H1 (cell line): ENCODE data around the gene CCNI2. TPM values are rescaled to one million over a fixed set of nuclear protein-coding genes. Genes with fewer than 3 reads are reported as not detected.
A peak's percentile ranks its signal among the peaks of the same experiment; 100 is the strongest.

ENCODE experiments used
- CTCF ChIA-PET: fragments of 300-600 bp; sonication (Branson Sonifier 250); formaldehyde crosslinking; loops from one replicate; lab custom pipeline; 2021; ENCODE audit not compliant: partially characterized antibody; lab: Charles Lee
- POLR2A ChIA-PET: fragments of 300-600 bp; sonication (Branson Sonifier 250); formaldehyde crosslinking; loops from one replicate; lab custom pipeline; 2021; ENCODE audit warnings: inconsistent platforms; ENCODE audit not compliant: partially characterized antibody; lab: Charles Lee
- DNase-seq, 2 experiments: peaks; one replicate each; pipeline versions ENCODE4 v3.0.0 to v3.0.0-alpha.2; 2010 to 2022; ENCODE audit warnings: low spot score in 2 of 2, low read depth in 1 of 2, mixed read lengths in 1 of 2
- FAIRE-seq: peaks from 2 replicates; lab custom pipeline; 2011; peaks lifted over from hg19 to GRCh38; lab: Jason Lieb, UNC
- H2AFZ ChIP-seq: 2 replicates; pipeline ENCODE4 v1.8.1; 2012; ENCODE audit warnings: low read length, inconsistent platforms
- H2AK5ac ChIP-seq: 2 replicates; pipeline ENCODE4 v1.6.1; 2013; ENCODE audit warnings: low read depth, low read length
- H2BK120ac ChIP-seq: replicated peaks from 2 replicates; pipeline ENCODE3; 2013; ENCODE audit warnings: low read depth, low read length, inconsistent platforms
- H2BK12ac ChIP-seq: 2 replicates; pipeline ENCODE4 v1.6.1; 2013; ENCODE audit warnings: low read depth, low read length
- H2BK15ac ChIP-seq: 2 replicates; pipeline ENCODE4 v1.6.1; 2013; ENCODE audit warnings: low read length
- H2BK20ac ChIP-seq: 2 replicates; pipeline ENCODE4 v1.6.1; 2013; ENCODE audit warnings: low read length
- H2BK5ac ChIP-seq: 2 replicates; pipeline ENCODE4 v1.6.1; 2013; ENCODE audit warnings: low read depth, low read length
- H3K14ac ChIP-seq: 2 replicates; pipeline ENCODE4 v1.6.1; 2013; ENCODE audit warnings: inconsistent platforms; ENCODE audit not compliant: insufficient read length
- H3K18ac ChIP-seq: 2 replicates; pipeline ENCODE4 v1.6.1; 2013; ENCODE audit warnings: low read length; ENCODE audit errors: extremely low read depth
- H3K23ac ChIP-seq: 2 replicates; pipeline ENCODE4 v1.6.1; 2013; ENCODE audit warnings: inconsistent platforms; ENCODE audit not compliant: insufficient read length
- H3K23me2 ChIP-seq: 2 replicates; pipeline ENCODE4 v1.6.1; 2013; ENCODE audit warnings: low read depth, low read length
- H3K27ac ChIP-seq: 2 replicates; pipeline ENCODE4 v1.6.1; 2011; ENCODE audit warnings: low read depth, low read length, inconsistent platforms
- H3K27me3 ChIP-seq, 4 experiments: replicated peaks in 1 of 4; 1 replicate in 1 of 4; 2 replicates in 3 of 4; pipeline versions ENCODE4 v1.6.1 to v1.8.1; 2011 to 2013; ENCODE audit warnings: low read length in 3 of 4, mild to moderate bottlenecking in 3 of 4, inconsistent platforms in 2 of 4, mixed read lengths in 2 of 4, moderate library complexity in 1 of 4; ENCODE audit not compliant: control insufficient read depth in 3 of 4, insufficient read depth in 3 of 4; ENCODE audit errors: extremely low read depth in 1 of 4
- H3K36me3 ChIP-seq, 4 experiments: 2 replicates each; pipeline versions ENCODE4 v1.6.1 to v1.8.1; 2011 to 2013; ENCODE audit warnings: mild to moderate bottlenecking in 4 of 4, low read length in 3 of 4, moderate library complexity in 2 of 4, control low read depth in 1 of 4, inconsistent platforms in 1 of 4; ENCODE audit not compliant: insufficient read depth in 4 of 4, control insufficient read depth in 2 of 4
- H3K4ac ChIP-seq: replicated peaks from 2 replicates; pipeline ENCODE3; 2013; ENCODE audit warnings: low read length, low read depth, mixed read lengths, inconsistent platforms; ENCODE audit not compliant: insufficient read length
- H3K4me1 ChIP-seq, 4 experiments: replicated peaks in 1 of 4; 1 replicate in 1 of 4; 2 replicates in 3 of 4; pipeline versions ENCODE4 v1.6.1 to v1.8.1; 2011 to 2013; ENCODE audit warnings: low read length in 3 of 4, inconsistent platforms in 2 of 4, mixed read lengths in 1 of 4; ENCODE audit not compliant: insufficient read depth in 4 of 4, control insufficient read depth in 3 of 4
- H3K4me2 ChIP-seq, 2 experiments: 2 replicates each; pipeline versions ENCODE4 v1.6.1 to v1.8.1; 2011 to 2013; ENCODE audit warnings: low read depth in 2 of 2, low read length in 2 of 2, control low read depth in 1 of 2, inconsistent platforms in 1 of 2, mild to moderate bottlenecking in 1 of 2; ENCODE audit not compliant: insufficient read depth in 1 of 2
- H3K4me3 ChIP-seq, 4 experiments: fragments of 200-600, 300-600 bp in 1 of 4; sonication (generic), shearing (Covaris generic), sonication (Bioruptor Twin) in 1 of 4; 2 replicates each; pipeline versions ENCODE4 v1.5.1 to v1.8.1; 2011 to 2016; ENCODE audit warnings: low read length in 4 of 4, low read depth in 3 of 4, control low read depth in 2 of 4, inconsistent platforms in 2 of 4, mild to moderate bottlenecking in 2 of 4, mixed read lengths in 1 of 4, moderate library complexity in 1 of 4; ENCODE audit not compliant: insufficient read depth in 2 of 4; ENCODE audit errors: extremely low read depth in 1 of 4
- H3K56ac ChIP-seq: replicated peaks from 2 replicates; pipeline ENCODE3; 2013; ENCODE audit warnings: low read depth, mild to moderate bottlenecking, mixed read lengths, low read length, inconsistent platforms; ENCODE audit not compliant: insufficient read length
- H3K79me1 ChIP-seq: 2 replicates; pipeline ENCODE4 v1.6.1; 2013; ENCODE audit warnings: low read depth, low read length, control low read depth
- H3K79me2 ChIP-seq, 2 experiments: 2 replicates each; pipeline versions ENCODE4 v1.6.1 to v1.8.1; 2012 to 2013; ENCODE audit warnings: low read length in 2 of 2, mild to moderate bottlenecking in 2 of 2, inconsistent platforms in 1 of 2; ENCODE audit not compliant: insufficient read depth in 2 of 2, control insufficient read depth in 1 of 2
- H3K9ac ChIP-seq, 4 experiments: replicated peaks in 1 of 4; 1 replicate in 1 of 4; 2 replicates in 3 of 4; pipeline versions ENCODE4 v1.6.1 to v1.8.1; 2011 to 2013; ENCODE audit warnings: low read depth in 3 of 4, low read length in 3 of 4, control low read depth in 2 of 4, mild to moderate bottlenecking in 2 of 4, moderate library complexity in 2 of 4, inconsistent platforms in 1 of 4; ENCODE audit errors: extremely low read depth in 1 of 4
- H3K9me3 ChIP-seq, 2 experiments: 2 replicates each; pipeline versions ENCODE4 v1.6.1 to v1.8.1; 2012 to 2013; ENCODE audit warnings: mild to moderate bottlenecking in 2 of 2, moderate library complexity in 2 of 2, control low read depth in 1 of 2, inconsistent platforms in 1 of 2, low read depth in 1 of 2, low read length in 1 of 2, mixed read lengths in 1 of 2; ENCODE audit not compliant: insufficient read depth in 2 of 2
- H4K20me1 ChIP-seq, 2 experiments: replicated peaks in 1 of 2; 2 replicates each; pipeline versions ENCODE3 to v1.8.1; 2011 to 2013; ENCODE audit warnings: inconsistent platforms in 2 of 2, low read length in 2 of 2, mild to moderate bottlenecking in 1 of 2; ENCODE audit not compliant: insufficient read depth in 2 of 2, control insufficient read depth in 1 of 2
- H4K5ac ChIP-seq: 2 replicates; pipeline ENCODE4 v1.6.1; 2013; ENCODE audit warnings: low read length, low read depth, mixed read lengths, inconsistent platforms; ENCODE audit not compliant: insufficient read length
- H4K8ac ChIP-seq: 2 replicates; pipeline ENCODE4 v1.8.0; 2013; ENCODE audit warnings: mild to moderate bottlenecking, moderate library complexity, low read length, inconsistent platforms; ENCODE audit not compliant: insufficient read depth; ENCODE audit errors: extremely low read depth
- H4K91ac ChIP-seq: replicated peaks from 2 replicates; pipeline ENCODE3; 2013; ENCODE audit warnings: low read length, mixed read lengths, inconsistent platforms; ENCODE audit not compliant: insufficient read length
- CTCF ChIP-seq, 3 experiments: IDR thresholded peaks; 1 replicate in 2 of 3; 2 replicates in 1 of 3; pipeline versions ENCODE4 v1.5.1 to v1.6.1; 2011; ENCODE audit warnings: low read length in 3 of 3, mild to moderate bottlenecking in 3 of 3, inconsistent platforms in 2 of 3, low read depth in 1 of 3, moderate library complexity in 1 of 3; ENCODE audit not compliant: insufficient read depth in 1 of 3; ENCODE audit errors: control extremely low read depth in 1 of 3
- EGR1 ChIP-seq: IDR thresholded peaks from 2 replicates; pipeline ENCODE4 v1.6.1; 2011; ENCODE audit warnings: low read depth, low read length, borderline replicate concordance
- POLR2AphosphoS5 ChIP-seq: IDR thresholded peaks from 2 replicates; pipeline ENCODE4 v1.6.1; 2011; ENCODE audit warnings: low read depth, low read length
- RAD21 ChIP-seq, 2 experiments: IDR thresholded peaks in 1 of 2; conservative IDR thresholded peaks in 1 of 2; 2 replicates each; pipeline ENCODE4 v1.6.1; 2011; ENCODE audit warnings: low read depth in 2 of 2, low read length in 2 of 2, improper control_type of control experiment in 1 of 2, inconsistent platforms in 1 of 2, mild to moderate bottlenecking in 1 of 2, moderate library complexity in 1 of 2
- WGBS, 2 experiments: shearing (Covaris generic) in 1 of 2; methylation state at CpG; one replicate each; pipeline versions ENCODE4 v1.1.6 to v1.1.7; 2013 to 2015; ENCODE audit warnings: low lambda C conversion rate in 2 of 2, mixed read lengths in 2 of 2, inconsistent platforms in 1 of 2, low coverage in 1 of 2, missing lambda C conversion rate in 1 of 2; ENCODE audit not compliant: insufficient replicate concordance in 2 of 2, insufficient coverage in 1 of 2, insufficient read length in 1 of 2; ENCODE audit errors: extremely low coverage in 1 of 2, missing lambda C conversion rate in 1 of 2; 5-methylcytosine and 5-hydroxymethylcytosine counted together
- polyA plus RNA-seq, 7 experiments: library from polyadenylated mRNA; depleted of rRNA in 3 of 7; stranded (reverse) in 5 of 7; unstranded in 2 of 7; fragments of >200 nt in 5 of 7; fragments of 200-250 nt in 2 of 7; gene quantifications; 1 replicate in 5 of 7; 2 replicates in 1 of 7; 4 replicates in 1 of 7; pipeline versions ENCODE4 v1.2.1 to v1.2.3, GENCODE V29; 2011 to 2013; ENCODE audit warnings: missing spikeins in 2 of 7, mixed read lengths in 2 of 7
- total RNA-seq: library from RNA; stranded (reverse); fragmentation: NEBNext Ultra II Directional; extraction: Animal tissue kit (Norgen Biotek cat#: 25700); gene quantifications from 2 replicates; pipeline ENCODE4 v1.2.1, GENCODE V29; 2021

The CCNI2 gene
- total and polyA plus RNA-seq, 2 of the 8 experiments (the other 6 are each of a cell fraction or from before 2014, with no cell fraction given), result 1.3 to 1.4 TPM

- H3K9me3 ChIP-seq, result no peaks in the 10 kb centered on the region
- no peak overlapping the region for H4K8ac ChIP-seq
- peaks cover 0 to 1% (median 0%) of the 10 kb centered on the region in 4 experiments; a peak in 1 of 7 replicates for H3K27me3 ChIP-seq
- H3K27ac ChIP-seq, result no peak overlapping the region
- H3K56ac ChIP-seq, result peak overlapping the region; percentile 26
- no peaks in the 10 kb centered on the region for H4K20me1 ChIP-seq
- no peak overlapping the region for H2BK120ac ChIP-seq
- TF ChIP-seq CTCF (IDR thresholded peaks at IDR 0.05; ENCODE audit: control extremely low read depth in 1 of 3, insufficient read depth in 1 of 3, low read depth in 1 of 3, low read length in 3 of 3) (peak in 2 of 3 experiments; percentile 9 to 13; a peak in 2 of 4 replicates), RAD21 (IDR thresholded peaks at IDR 0.05 in 1 of 2, conservative IDR thresholded peaks at IDR 0.05 in 1 of 2; ENCODE audit: low read depth in 2 of 2, low read length in 2 of 2) (peak; percentile 22 to 41; a peak in 2 of 4 replicates), EGR1 (no peak), POLR2AphosphoS5 (no peak)
- H3K9ac ChIP-seq, result no peak overlapping the region
- no peak overlapping the region for H3K4me2 ChIP-seq
- no peak overlapping the region for H3K14ac ChIP-seq
- peaks cover 0 to 3% (median 1%) of the 10 kb centered on the region in 4 experiments; a peak in 5 of 7 replicates for H3K4me1 ChIP-seq
- no peak overlapping the region for H2BK20ac ChIP-seq
- H3K18ac ChIP-seq, result no peak overlapping the region
- CTCF ChIA-PET, result interaction anchor here (0.6 to 3.1 kb wide), 16 partner anchors 9 to 682 kb away, joined by 3 to 19 read pairs (median 5); partner anchors contain the start of genes CCNI2 and SOWAHA
- no peak overlapping the region for H2AFZ ChIP-seq
- no peak overlapping the region for H3K4ac ChIP-seq
- H4K5ac ChIP-seq, result no peak overlapping the region
- H2BK5ac ChIP-seq, result no peak overlapping the region
- DNase-seq, result no peak
- peaks cover 2% of the 10 kb centered on the region; the same call in 1 of the 2 replicates for H3K23me2 ChIP-seq
- H2BK12ac ChIP-seq, result no peak overlapping the region
- H3K4me3 ChIP-seq, result no peak overlapping the region
- WGBS, 2 experiments, result 87% methylated on average over 5 of the region's 5 CpGs; no CpG with 5 or more reads in 1 of the 2 experiments
- no peak overlapping the region for H4K91ac ChIP-seq
- no peak overlapping the region for H2AK5ac ChIP-seq
- H3K36me3 ChIP-seq, result no peaks in the 10 kb centered on the region
- no peaks in the 10 kb centered on the region for H3K79me2 ChIP-seq
- FAIRE-seq, result no peak
- H2BK15ac ChIP-seq, result no peak overlapping the region
- POLR2A ChIA-PET, result interaction anchor here (1.7 kb wide), 1 partner anchor 22 kb away, joined by 4 read pairs; no protein-coding TSS in a partner anchor
- H3K23ac ChIP-seq, result no peak overlapping the region
- H3K79me1 ChIP-seq, result no peaks in the 10 kb centered on the region
These were observed 54.9 kb downstream of the CCNI2 start for GRCh38 chr5:132802044-132802684.
